ENCODE measurements around the gene ZNF117.
"Not testable (repeated sequence)": the region's sequence is repeated elsewhere in the genome, so short reads cannot be mapped to it uniquely, and the experiment has no call there.

The ZNF117 gene

DNA sequence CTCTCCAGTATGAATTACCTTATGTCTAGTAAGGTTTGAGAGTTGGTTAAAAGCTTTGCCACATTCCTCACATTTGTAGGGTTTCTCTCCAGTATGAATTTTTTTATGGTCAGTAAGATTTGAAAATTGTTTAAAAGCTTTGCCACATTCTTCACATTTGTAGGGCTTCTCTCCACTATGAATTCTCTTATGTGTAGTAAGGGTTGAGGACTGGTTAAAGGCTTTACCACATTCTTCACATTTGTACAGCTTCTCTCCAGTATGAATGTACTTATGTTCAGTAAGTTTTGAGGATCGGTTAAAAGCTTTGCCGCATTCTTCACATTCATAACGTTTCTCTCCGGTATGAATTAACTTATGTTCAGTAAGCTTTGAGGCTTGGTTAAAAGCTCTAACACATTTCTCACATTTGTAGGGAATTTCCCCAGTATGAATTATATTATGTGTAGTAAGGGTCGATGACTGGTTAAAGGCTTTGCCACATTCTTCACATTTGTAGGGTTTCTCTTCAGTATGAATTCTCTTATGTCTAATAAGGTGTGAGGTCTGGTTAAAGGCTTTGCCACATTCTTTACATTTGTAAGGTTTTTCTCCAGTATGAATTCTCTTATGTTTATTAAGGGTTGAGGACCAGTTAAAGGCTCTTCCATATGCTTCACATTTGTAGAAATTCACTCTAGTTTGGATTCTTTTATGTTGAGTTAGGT lies 12.2 kb downstream of the ZNF117 start:
- TF ChIP-seq, protein P1, sequence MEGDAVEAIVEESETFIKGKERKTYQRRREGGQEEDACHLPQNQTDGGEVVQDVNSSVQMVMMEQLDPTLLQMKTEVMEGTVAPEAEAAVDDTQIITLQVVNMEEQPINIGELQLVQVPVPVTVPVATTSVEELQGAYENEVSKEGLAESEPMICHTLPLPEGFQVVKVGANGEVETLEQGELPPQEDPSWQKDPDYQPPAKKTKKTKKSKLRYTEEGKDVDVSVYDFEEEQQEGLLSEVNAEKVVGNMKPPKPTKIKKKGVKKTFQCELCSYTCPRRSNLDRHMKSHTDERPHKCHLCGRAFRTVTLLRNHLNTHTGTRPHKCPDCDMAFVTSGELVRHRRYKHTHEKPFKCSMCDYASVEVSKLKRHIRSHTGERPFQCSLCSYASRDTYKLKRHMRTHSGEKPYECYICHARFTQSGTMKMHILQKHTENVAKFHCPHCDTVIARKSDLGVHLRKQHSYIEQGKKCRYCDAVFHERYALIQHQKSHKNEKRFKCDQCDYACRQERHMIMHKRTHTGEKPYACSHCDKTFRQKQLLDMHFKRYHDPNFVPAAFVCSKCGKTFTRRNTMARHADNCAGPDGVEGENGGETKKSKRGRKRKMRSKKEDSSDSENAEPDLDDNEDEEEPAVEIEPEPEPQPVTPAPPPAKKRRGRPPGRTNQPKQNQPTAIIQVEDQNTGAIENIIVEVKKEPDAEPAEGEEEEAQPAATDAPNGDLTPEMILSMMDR (conservative IDR thresholded peaks at IDR 0.05; ENCODE audit: control insufficient read depth, insufficient read depth, low read depth, low read length) = no peak
- DNase-seq (ENCODE audit: low read depth) = no peak
- H3K4me3 ChIP-seq (ENCODE audit: control insufficient read depth, low read depth, low read length) = no peak overlapping the region

DNA sequence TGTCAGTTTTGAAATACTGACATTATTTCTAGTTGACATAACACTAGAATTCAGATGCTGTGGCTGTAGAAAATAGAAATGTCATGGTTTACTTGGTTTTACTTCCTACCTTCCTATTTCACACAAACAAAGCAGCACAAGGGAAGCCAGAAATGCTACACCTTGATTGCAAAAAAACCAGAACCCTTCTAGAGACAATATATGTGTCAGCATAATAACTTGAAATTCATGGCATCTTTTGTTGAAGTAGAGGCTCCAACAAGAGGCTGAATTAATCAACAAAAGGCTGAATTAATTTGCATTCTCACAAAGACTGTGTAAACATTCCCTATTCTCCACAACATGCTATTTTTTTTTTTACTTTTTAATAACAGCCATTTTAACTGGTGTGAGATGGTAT lies 25.2 kb downstream of the ZNF117 start:
- no peak overlapping the region for H3K4me3 ChIP-seq (ENCODE audit: control insufficient read depth, low read depth, low read length)
- TF ChIP-seq, protein P1 (conservative IDR thresholded peaks at IDR 0.05; ENCODE audit: control insufficient read depth, insufficient read depth, low read depth, low read length) = no peak
- DNase-seq (ENCODE audit: low read depth) = no peak

DNA sequence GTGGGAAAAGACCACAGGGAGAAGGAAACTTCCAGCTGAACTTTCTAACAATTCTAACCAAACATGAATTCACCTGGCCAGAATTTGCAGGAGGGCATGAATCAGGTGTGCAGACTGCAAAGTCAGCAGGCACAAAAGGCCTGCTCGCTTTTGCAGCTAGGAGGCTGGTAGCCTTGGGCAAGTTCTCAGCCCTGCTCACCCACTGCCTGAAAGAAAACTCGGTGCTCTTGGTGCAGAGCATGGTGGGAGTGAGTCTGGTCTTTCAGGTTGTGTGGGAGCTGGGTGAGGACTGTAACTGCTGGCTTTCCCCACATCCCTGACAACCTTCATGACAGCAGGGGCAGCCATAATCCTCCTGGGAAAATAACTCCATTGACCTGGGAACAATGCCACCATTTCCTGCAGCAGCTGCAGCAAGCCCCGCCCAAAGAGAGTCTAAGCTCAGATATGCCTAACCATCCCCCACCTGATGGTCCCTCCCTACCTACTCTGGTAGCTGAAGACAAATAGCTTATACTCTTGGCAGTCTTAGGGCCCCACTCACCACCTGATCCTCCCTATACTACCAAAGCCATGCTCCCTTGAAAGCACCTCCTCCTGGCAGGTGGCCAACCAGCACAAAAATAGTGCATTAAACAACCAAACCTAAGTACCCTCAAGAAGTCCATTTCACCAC lies 31.6 kb downstream of the ZNF117 start:
- DNase-seq (ENCODE audit: low read depth) = no peak
- no peak overlapping the region for H3K4me3 ChIP-seq (ENCODE audit: control insufficient read depth, low read depth, low read length)
- TF ChIP-seq, protein P1 (conservative IDR thresholded peaks at IDR 0.05; ENCODE audit: control insufficient read depth, insufficient read depth, low read depth, low read length) = no peak

- no peak overlapping the region for H3K4me3 ChIP-seq (ENCODE audit: control insufficient read depth, low read depth, low read length)
- TF ChIP-seq, protein P1 (conservative IDR thresholded peaks at IDR 0.05; ENCODE audit: control insufficient read depth, insufficient read depth, low read depth, low read length) = peak; percentile 81
- peak; percentile 61 for DNase-seq (ENCODE audit: low read depth)
Measured at GRCh38 chr7:64951250-64951848, 39.5 kb downstream of the ZNF117 start.

DNA sequence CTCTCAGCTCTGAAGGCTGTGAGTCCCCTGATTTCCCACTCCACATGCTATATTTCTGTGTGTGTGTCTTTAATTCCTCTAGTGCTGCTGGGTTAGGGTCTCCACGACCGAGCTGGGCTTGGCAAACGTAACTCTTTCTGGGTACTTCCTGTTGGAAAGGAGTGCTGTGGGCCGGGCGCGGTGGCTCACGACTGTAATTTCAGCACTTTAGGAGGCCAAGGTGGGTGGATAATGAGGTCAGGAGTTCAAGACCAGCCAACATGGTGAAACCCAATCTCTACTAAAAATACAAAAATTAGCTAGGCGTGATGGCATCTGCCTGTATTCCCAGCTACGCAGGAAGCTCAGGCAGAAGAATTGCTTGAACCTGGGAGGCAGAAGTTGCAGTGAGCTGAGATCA lies 40.2 kb downstream of the ZNF117 start:
- not testable (repeated sequence) for DNase-seq (ENCODE audit: low read depth); H3K4me3 ChIP-seq (ENCODE audit: control insufficient read depth, low read depth, low read length)

GRCh38 chr7:64948774-64949173 lies 42.1 kb downstream of the ZNF117 start:
- DNase-seq (ENCODE audit: low read depth); H3K4me3 ChIP-seq (ENCODE audit: control insufficient read depth, low read depth, low read length): not testable (repeated sequence)

GRCh38 chr7:64947252-64948000 lies 43.4 kb downstream of the ZNF117 start:
- H3K4me3 ChIP-seq (ENCODE audit: control insufficient read depth, low read depth, low read length) = peak overlapping the region; percentile 10
- no peak for DNase-seq (ENCODE audit: low read depth)
- TF ChIP-seq, protein P1 (conservative IDR thresholded peaks at IDR 0.05; ENCODE audit: control insufficient read depth, insufficient read depth, low read depth, low read length) = no peak
